GM23338 (cell line): ENCODE data around the gene C16orf87.

ENCODE experiments used
- EZH2phosphoT487 ChIP-seq: fragments of 200-600 bp; sonication (generic); IDR thresholded peaks from one replicate; pipeline ENCODE4 v1.8.1; 2018; ENCODE audit warnings: antibody characterized with exemption; ENCODE audit not compliant: unreplicated experiment
- POLR2AphosphoS5 ChIP-seq: IDR thresholded peaks from 2 replicates; pipeline ENCODE4 v1.6.1; 2016; ENCODE audit warnings: antibody characterized with exemption, low read depth
- TF ChIP-seq, protein P1 (sequence below), 2 experiments: fragments of 200-600 bp in 1 of 2; sonication (generic) in 1 of 2; conservative IDR thresholded peaks; 2 replicates each; pipeline versions ENCODE4 v1.5.1 to v1.6.1; 2016 to 2017; ENCODE audit warnings: antibody characterized with exemption in 2 of 2, low read depth in 2 of 2, mild to moderate bottlenecking in 2 of 2, moderate library complexity in 1 of 2
- TF ChIP-seq, protein P2 (sequence below): IDR thresholded peaks from one replicate; pipeline ENCODE4 v1.6.1; 2018; ENCODE audit warnings: antibody characterized with exemption; ENCODE audit not compliant: unreplicated experiment

DNA sequence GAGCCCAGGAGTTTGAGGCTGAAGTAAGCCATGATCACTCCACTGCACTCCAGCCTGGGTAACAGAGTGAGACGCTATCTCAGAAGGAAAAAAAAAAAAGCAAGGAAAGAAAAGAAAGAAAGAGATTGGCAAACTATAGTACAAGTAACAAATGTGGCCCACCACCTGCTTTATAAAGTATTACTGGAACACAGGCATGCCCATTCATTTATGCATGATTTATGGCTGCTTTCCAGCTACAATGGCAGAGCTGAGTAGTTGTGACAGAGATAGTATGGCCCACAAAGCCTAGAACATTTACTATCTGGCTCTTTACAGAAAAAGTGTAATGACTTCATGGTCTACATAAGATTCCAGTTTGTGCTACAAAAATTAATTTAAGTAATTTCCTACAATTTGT lies 23.6 kb downstream of the C16orf87 start:
- TF ChIP-seq, protein P1, sequence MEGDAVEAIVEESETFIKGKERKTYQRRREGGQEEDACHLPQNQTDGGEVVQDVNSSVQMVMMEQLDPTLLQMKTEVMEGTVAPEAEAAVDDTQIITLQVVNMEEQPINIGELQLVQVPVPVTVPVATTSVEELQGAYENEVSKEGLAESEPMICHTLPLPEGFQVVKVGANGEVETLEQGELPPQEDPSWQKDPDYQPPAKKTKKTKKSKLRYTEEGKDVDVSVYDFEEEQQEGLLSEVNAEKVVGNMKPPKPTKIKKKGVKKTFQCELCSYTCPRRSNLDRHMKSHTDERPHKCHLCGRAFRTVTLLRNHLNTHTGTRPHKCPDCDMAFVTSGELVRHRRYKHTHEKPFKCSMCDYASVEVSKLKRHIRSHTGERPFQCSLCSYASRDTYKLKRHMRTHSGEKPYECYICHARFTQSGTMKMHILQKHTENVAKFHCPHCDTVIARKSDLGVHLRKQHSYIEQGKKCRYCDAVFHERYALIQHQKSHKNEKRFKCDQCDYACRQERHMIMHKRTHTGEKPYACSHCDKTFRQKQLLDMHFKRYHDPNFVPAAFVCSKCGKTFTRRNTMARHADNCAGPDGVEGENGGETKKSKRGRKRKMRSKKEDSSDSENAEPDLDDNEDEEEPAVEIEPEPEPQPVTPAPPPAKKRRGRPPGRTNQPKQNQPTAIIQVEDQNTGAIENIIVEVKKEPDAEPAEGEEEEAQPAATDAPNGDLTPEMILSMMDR (conservative IDR thresholded peaks at IDR 0.05; ENCODE audit: low read depth in 2 of 2), result no peak
- TF ChIP-seq EZH2phosphoT487 (no peak), POLR2AphosphoS5 (no peak)
- TF ChIP-seq, protein P2, sequence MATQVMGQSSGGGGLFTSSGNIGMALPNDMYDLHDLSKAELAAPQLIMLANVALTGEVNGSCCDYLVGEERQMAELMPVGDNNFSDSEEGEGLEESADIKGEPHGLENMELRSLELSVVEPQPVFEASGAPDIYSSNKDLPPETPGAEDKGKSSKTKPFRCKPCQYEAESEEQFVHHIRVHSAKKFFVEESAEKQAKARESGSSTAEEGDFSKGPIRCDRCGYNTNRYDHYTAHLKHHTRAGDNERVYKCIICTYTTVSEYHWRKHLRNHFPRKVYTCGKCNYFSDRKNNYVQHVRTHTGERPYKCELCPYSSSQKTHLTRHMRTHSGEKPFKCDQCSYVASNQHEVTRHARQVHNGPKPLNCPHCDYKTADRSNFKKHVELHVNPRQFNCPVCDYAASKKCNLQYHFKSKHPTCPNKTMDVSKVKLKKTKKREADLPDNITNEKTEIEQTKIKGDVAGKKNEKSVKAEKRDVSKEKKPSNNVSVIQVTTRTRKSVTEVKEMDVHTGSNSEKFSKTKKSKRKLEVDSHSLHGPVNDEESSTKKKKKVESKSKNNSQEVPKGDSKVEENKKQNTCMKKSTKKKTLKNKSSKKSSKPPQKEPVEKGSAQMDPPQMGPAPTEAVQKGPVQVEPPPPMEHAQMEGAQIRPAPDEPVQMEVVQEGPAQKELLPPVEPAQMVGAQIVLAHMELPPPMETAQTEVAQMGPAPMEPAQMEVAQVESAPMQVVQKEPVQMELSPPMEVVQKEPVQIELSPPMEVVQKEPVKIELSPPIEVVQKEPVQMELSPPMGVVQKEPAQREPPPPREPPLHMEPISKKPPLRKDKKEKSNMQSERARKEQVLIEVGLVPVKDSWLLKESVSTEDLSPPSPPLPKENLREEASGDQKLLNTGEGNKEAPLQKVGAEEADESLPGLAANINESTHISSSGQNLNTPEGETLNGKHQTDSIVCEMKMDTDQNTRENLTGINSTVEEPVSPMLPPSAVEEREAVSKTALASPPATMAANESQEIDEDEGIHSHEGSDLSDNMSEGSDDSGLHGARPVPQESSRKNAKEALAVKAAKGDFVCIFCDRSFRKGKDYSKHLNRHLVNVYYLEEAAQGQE, result no peak
